ENCODE results near the gene C16orf87. TPM values are rescaled to one million over a fixed set of nuclear protein-coding genes. Genes with fewer than 3 reads are reported as not detected.
A peak's percentile ranks its signal among the peaks of the same experiment; 100 is the strongest.

Gene C16orf87
- total and polyA plus RNA-seq, 2 donors (not counting 1 experiment from before 2014, with no cell fraction given), result 3.4 to 11.3 TPM

- DNase-seq (peak; percentile 36), ATAC-seq (ENCODE audit: low read depth) (peak; percentile 58)
- Histone ChIP-seq H3K36me3 (replicated peaks in 1 of 2; ENCODE audit: control extremely low read depth in 1 of 2, control insufficient read depth in 1 of 2, extremely low read depth in 1 of 2, insufficient read depth in 2 of 2, low read length in 1 of 2) (no peaks in the 10 kb centered on the region), H3K4me1 (ENCODE audit: control insufficient read depth in 2 of 2, insufficient read depth in 2 of 2, low read length in 2 of 2) (peaks cover 0 to 10% of the 10 kb centered on the region in 2 donors), H3K27ac (ENCODE audit: low read length in 2 of 2) (no peak overlapping the region), H3K9ac (ENCODE audit: low read length) (peak overlapping the region; percentile 27), H3K4me3 (ENCODE audit: control extremely low read depth in 1 of 5, extremely low read depth in 1 of 5, insufficient read depth in 1 of 5, low read depth in 2 of 5, low read length in 4 of 5) (peak overlapping the region in 4 of 5 experiments; percentile 21 to 42 (median 33)), H3K9me3 (ENCODE audit: control extremely low read depth in 1 of 3, control insufficient read depth in 2 of 3, insufficient read depth in 1 of 3, low read length in 2 of 3) (peaks cover 0 to 13% (median 0%) of the 10 kb centered on the region in 3 donors), H2AFZ (ENCODE audit: insufficient read depth, low read depth, low read length, poor library complexity, severe bottlenecking) (peak overlapping the region; percentile 83), H3K79me2 (ENCODE audit: control insufficient read depth, insufficient read depth, low read length) (no peaks in the 10 kb centered on the region), H4K20me1 (ENCODE audit: control insufficient read depth, insufficient read depth, low read length, poor library complexity, severe bottlenecking) (no peaks in the 10 kb centered on the region), H3K27me3 (replicated peaks in 1 of 4; ENCODE audit: control extremely low read depth in 1 of 4, control insufficient read depth in 3 of 4, insufficient read depth in 4 of 4, low read length in 3 of 4) (no peaks in the 10 kb centered on the region), H3K4me2 (replicated peaks; ENCODE audit: low read depth, low read length, poor library complexity, severe bottlenecking) (peak overlapping the region; percentile 64)
- intact Hi-C loops (cut with micrococcal nuclease), result no loop called here
- Mint-ChIP-seq H3K9me3 (ENCODE audit: insufficient read depth) (no peaks in the 10 kb centered on the region), H3K4me3 (peak overlapping the region; percentile 77), H3K27ac (peak overlapping the region; percentile 46), H3K27me3 (no peaks in the 10 kb centered on the region), H3K4me1 (no peaks in the 10 kb centered on the region)
- POLR2A ChIA-PET, result no interaction called here
- WGBS (ENCODE audit: insufficient coverage), result 44% methylated on average over 66 of the region's 74 CpGs
- CTCF ChIA-PET, result interaction anchor here (0.7 to 2.8 kb wide), 2 partner anchors 10 to 43 kb away, joined by 3 to 17 read pairs; no protein-coding TSS in a partner anchor
- no peak for TF ChIP-seq CTCF (IDR thresholded peaks at IDR 0.05)
- TF ChIP-seq EZH2 (IDR thresholded peaks at IDR 0.05; ENCODE audit: borderline replicate concordance, insufficient read depth, low read depth, low read length, poor library complexity, severe bottlenecking), result no peak
These were observed 13.1 kb upstream of the C16orf87 start for GRCh38 chr16:46843898-46844642.

Measured in B cell (primary cell).